Measurements from ENCODE around the gene RAD54L. TPM values are rescaled to one million over a fixed set of nuclear protein-coding genes. Genes with fewer than 3 reads are reported as not detected.

RAD54L gene
- polyA plus RNA-seq, 1 donor from 2014 or later = 1.1 TPM

DNA sequence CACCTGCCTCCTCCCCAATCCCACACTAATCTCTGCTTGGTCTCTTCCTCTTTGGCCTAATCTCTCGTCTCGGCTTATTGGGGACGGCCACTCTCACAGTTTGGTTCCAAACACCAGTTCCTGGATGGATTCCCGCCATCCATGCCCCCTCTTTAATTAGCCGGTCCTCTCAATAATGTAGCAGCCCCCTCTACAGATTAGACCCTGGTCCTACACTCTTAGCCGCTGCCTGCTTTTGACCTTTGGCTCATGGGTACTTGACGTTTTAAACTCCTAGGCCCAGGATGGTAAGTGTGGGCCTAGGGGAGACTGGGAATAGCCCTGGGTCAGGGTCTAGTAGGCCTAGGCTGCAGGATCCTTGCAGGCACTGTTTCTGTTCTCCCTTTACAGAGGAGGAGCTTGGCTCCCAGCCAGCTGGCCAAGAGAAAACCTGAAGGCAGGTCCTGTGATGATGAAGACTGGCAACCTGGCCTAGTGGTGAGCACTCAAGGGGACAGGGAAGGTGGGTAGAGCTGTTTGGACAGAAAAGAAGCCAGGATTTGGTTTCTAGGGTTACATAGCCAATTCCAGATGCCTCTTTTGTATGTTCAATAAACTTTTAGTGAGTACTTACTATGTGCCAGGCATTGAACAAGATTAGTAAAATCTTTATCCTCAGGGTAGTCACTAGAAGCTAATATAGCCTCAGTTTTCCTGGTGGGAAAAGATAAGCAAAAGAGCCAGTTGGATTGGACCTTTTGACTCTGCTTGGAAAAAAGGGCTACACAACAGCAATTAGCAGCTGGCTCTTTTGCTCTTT is 758 bp downstream of the RAD54L start:
- peak overlapping the region; percentile 77 for H3K4me3 ChIP-seq (ENCODE audit: low read length)
- H3K27ac ChIP-seq (ENCODE audit: low read length) = no peak overlapping the region
- TF ChIP-seq TAF1 (IDR thresholded peaks at IDR 0.05; ENCODE audit: low read depth) = no peak
- TF ChIP-seq REST (IDR thresholded peaks at IDR 0.05; ENCODE audit: borderline replicate concordance) = no peak
- TF ChIP-seq EP300 (conservative IDR thresholded peaks at IDR 0.05; ENCODE audit: poor library complexity, severe bottlenecking) = no peak
- no peak for TF ChIP-seq EZH2 (IDR thresholded peaks at IDR 0.05; ENCODE audit: borderline replicate concordance, insufficient read depth, low read length, poor library complexity, severe bottlenecking)
- TF ChIP-seq POLR2AphosphoS5 (IDR thresholded peaks at IDR 0.05) = no peak
- no peak for TF ChIP-seq RAD21 (conservative IDR thresholded peaks at IDR 0.05)
- TF ChIP-seq MXI1 (conservative IDR thresholded peaks at IDR 0.05; ENCODE audit: poor library complexity, severe bottlenecking) = no peak
- no peak for TF ChIP-seq CTCF (IDR thresholded peaks at IDR 0.05; ENCODE audit: poor library complexity, severe bottlenecking)
- no peaks in the 10 kb centered on the region for H4K20me1 ChIP-seq (ENCODE audit: insufficient read depth)
- peak overlapping the region; percentile 51 for H3K4me2 ChIP-seq (ENCODE audit: low read length)
- H3K9me2 ChIP-seq (ENCODE audit: insufficient read depth, low read length) = no peaks in the 10 kb centered on the region
- no peaks in the 10 kb centered on the region for H3K9me3 ChIP-seq (ENCODE audit: low read length)
- no peaks in the 10 kb centered on the region for H3K79me2 ChIP-seq (replicated peaks; ENCODE audit: insufficient read depth, low read length)
- H3K36me3 ChIP-seq (ENCODE audit: insufficient read depth, low read length) = no peaks in the 10 kb centered on the region
- H2AFZ ChIP-seq (ENCODE audit: low read depth, low read length) = no peak overlapping the region
- H3K27me3 ChIP-seq (ENCODE audit: insufficient read depth, low read depth, low read length) = no peaks in the 10 kb centered on the region
- H3K9ac ChIP-seq (ENCODE audit: low read length) = no peak overlapping the region
- no peaks in the 10 kb centered on the region for H3F3A ChIP-seq (ENCODE audit: insufficient read depth, low read length, poor library complexity, severe bottlenecking)

- H3K4me2 ChIP-seq (ENCODE audit: low read length) = no peak overlapping the region
- no peaks in the 10 kb centered on the region for H3K27me3 ChIP-seq (ENCODE audit: insufficient read depth, low read depth, low read length)
Observed at GRCh38 chr1:46254668-46255067, 7.1 kb downstream of the RAD54L start.

More at GRCh38 chr1:46254668-46255067, 7.1 kb downstream of the RAD54L start:
- Histone ChIP-seq H2AFZ (ENCODE audit: low read depth, low read length) (no peak overlapping the region), H3K27ac (ENCODE audit: low read length) (no peak overlapping the region), H3K36me3 (ENCODE audit: insufficient read depth, low read length) (no peaks in the 10 kb centered on the region), H3K4me3 (ENCODE audit: low read length) (no peak overlapping the region), H3K9me2 (ENCODE audit: insufficient read depth, low read length) (no peaks in the 10 kb centered on the region), H3K9ac (ENCODE audit: low read length) (no peak overlapping the region), H3K79me2 (replicated peaks; ENCODE audit: insufficient read depth, low read length) (no peaks in the 10 kb centered on the region), H3K9me3 (ENCODE audit: low read length) (no peaks in the 10 kb centered on the region), H4K20me1 (ENCODE audit: insufficient read depth) (no peaks in the 10 kb centered on the region), H3F3A (ENCODE audit: insufficient read depth, low read length, poor library complexity, severe bottlenecking) (no peaks in the 10 kb centered on the region)
- TF ChIP-seq MXI1 (conservative IDR thresholded peaks at IDR 0.05; ENCODE audit: poor library complexity, severe bottlenecking) (no peak), POLR2AphosphoS5 (IDR thresholded peaks at IDR 0.05) (no peak), CTCF (IDR thresholded peaks at IDR 0.05; ENCODE audit: poor library complexity, severe bottlenecking) (no peak), TAF1 (IDR thresholded peaks at IDR 0.05; ENCODE audit: low read depth) (no peak), RAD21 (conservative IDR thresholded peaks at IDR 0.05) (no peak), REST (IDR thresholded peaks at IDR 0.05; ENCODE audit: borderline replicate concordance) (no peak), EZH2 (IDR thresholded peaks at IDR 0.05; ENCODE audit: borderline replicate concordance, insufficient read depth, low read length, poor library complexity, severe bottlenecking) (no peak), EP300 (conservative IDR thresholded peaks at IDR 0.05; ENCODE audit: poor library complexity, severe bottlenecking) (no peak), SMC3 (conservative IDR thresholded peaks at IDR 0.05; ENCODE audit: poor library complexity) (no peak)
